HG03103 (cell line): Measurements from ENCODE around the gene DEDD.

ENCODE experiments used
- ATAC-seq: cut with Tn5 transposase; IDR thresholded peaks from one replicate; pipeline ENCODE4 v1.9.1; 2021; ENCODE audit warnings: low read depth; ENCODE audit not compliant: unreplicated experiment

Gene DEDD

DNA sequence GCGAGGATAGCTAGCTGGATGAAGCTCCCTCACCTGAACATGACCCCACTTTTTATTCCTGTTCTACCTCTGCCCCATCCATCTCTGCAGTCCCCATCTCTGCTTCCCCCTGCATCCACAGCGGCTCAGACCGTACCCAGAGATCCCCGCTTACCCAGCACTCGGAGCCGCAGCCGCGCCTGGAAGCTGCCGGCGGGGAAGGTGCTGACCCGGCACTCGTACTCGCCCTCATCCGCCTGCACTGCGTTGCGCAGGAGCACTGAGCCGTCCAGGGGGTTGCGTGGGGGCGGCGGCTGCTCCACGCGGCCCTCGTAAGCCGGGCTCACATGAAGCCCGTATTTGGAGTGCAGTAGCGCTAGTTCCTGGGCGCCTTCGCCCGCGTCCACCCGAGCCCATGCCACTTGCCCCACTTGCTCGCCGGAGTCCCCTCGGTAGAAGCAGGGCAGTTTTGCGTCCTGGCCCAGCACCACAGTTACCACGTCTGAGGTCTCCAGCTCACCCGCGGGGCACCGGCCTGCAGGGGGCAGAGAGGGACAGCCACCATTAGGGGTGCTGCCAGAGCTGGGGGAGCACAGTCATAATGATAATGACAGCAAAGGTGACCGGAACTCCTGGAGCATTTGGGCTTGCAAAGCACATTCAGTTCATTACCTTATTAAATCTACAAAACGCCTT lies 52.9 kb downstream of the DEDD start:
- ATAC-seq, result no peak

GRCh38 chr1:161077426-161077825 lies 55.0 kb downstream of the DEDD start:
- no peak for ATAC-seq

GRCh38 chr1:161076410-161076809 lies 56.1 kb downstream of the DEDD start:
- no peak for ATAC-seq

DNA sequence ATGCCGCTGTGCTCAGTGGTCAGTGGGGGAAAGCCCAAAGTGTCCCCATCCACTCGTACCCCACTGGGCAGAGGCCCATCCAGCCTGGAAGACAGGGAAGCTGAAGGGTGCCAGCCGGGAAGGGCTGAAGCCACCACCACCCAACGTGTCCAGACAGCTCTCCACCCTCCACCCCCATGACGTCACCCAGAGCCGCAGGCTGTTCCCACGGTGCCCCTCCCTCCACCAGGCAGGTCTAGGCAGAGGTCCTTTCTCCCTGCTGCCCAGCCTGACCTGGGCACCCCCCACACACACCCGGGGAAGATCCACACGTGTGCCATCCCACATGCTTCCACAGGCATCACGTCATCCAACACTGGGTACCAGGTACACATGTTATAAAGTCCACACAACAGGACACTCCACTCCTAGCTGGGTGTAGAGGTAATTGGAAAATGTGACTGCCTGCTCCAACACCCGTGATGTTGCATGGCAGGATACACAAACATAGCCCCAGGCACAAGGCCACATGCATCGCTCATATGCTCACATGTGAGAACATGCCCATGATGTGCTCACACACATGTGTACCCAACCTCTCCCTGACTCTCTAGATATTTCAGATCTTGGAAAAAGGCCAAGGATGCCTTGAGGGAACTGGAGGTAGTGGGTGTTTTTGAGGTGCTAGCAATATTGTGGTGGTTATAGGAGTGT lies 57.6 kb downstream of the DEDD start:
- no peak for ATAC-seq

GRCh38 chr1:161073474-161074121 lies 58.9 kb downstream of the DEDD start:
- ATAC-seq, result no peak

DNA sequence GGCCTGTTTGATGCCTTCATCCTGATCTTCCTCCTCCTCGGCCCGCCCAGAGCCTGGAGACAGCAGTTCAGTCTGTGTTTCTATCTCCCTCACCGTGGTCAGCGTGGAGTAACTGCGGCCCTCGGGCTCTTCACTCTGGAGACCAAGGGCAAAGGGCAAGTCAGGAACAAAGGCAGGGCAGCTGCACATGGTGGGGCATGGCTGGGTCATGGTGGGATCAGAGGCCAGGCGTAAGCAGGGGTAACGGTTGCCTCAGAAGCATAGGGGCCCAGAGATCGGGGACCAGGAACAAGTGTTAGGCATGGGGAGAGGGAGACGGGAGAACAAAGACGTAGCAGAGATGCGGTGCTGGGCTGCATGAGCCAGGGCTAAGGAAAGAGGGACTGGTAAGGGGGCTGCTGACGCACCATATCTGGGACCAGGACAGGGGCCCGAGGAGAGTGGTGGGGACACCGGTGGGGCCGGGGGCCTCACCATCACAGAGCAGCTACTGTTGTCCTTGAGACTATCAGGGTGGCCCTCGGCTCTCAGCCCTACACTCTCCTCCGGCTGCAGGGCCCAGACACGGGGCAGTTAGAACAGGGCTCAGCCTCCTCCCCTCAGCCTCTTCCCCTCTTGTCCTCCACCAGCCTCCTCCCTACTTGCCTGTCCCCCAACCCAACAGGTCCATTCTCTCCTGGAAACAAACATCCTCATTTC lies 59.6 kb downstream of the DEDD start:
- ATAC-seq, result no peak

GRCh38 chr1:161071886-161072371 lies 60.5 kb downstream of the DEDD start:
- ATAC-seq, result no peak
